Effector memory CD4-positive, alpha-beta T cell (primary cell): ENCODE measurements around the gene APBB1.

Source experiments
- DNase-seq, 3 donors: peaks; one replicate each; pipeline ENCODE4 v3.0.0-alpha.2; 2020
- H3K27ac ChIP-seq: 2 replicates; pipeline ENCODE4 v1.7.0; 2013; ENCODE audit warnings: mild to moderate bottlenecking, low read length, moderate library complexity; ENCODE audit not compliant: insufficient read depth, poor library complexity, severe bottlenecking
- H3K27me3 ChIP-seq: replicated peaks from 2 replicates; pipeline ENCODE4 v1.7.0; 2013; ENCODE audit warnings: mild to moderate bottlenecking, low read length; ENCODE audit not compliant: insufficient read depth, control insufficient read depth, poor library complexity, severe bottlenecking
- H3K36me3 ChIP-seq: 2 replicates; pipeline ENCODE4 v1.7.0; 2013; ENCODE audit warnings: mild to moderate bottlenecking, low read length, moderate library complexity; ENCODE audit not compliant: control insufficient read depth, insufficient read depth
- H3K4me1 ChIP-seq: 2 replicates; pipeline ENCODE4 v1.7.0; 2013; ENCODE audit warnings: low read length, mild to moderate bottlenecking; ENCODE audit not compliant: control insufficient read depth, insufficient read depth, poor library complexity, severe bottlenecking
- H3K4me3 ChIP-seq: 2 replicates; pipeline ENCODE4 v1.7.0; 2013; ENCODE audit warnings: low read length, low read depth, mild to moderate bottlenecking; ENCODE audit not compliant: insufficient read depth, poor library complexity, severe bottlenecking
- H3K9me3 ChIP-seq: 2 replicates; pipeline ENCODE4 v1.7.0; 2013; ENCODE audit warnings: mild to moderate bottlenecking, low read length, moderate library complexity; ENCODE audit not compliant: control insufficient read depth

Gene APBB1

DNA sequence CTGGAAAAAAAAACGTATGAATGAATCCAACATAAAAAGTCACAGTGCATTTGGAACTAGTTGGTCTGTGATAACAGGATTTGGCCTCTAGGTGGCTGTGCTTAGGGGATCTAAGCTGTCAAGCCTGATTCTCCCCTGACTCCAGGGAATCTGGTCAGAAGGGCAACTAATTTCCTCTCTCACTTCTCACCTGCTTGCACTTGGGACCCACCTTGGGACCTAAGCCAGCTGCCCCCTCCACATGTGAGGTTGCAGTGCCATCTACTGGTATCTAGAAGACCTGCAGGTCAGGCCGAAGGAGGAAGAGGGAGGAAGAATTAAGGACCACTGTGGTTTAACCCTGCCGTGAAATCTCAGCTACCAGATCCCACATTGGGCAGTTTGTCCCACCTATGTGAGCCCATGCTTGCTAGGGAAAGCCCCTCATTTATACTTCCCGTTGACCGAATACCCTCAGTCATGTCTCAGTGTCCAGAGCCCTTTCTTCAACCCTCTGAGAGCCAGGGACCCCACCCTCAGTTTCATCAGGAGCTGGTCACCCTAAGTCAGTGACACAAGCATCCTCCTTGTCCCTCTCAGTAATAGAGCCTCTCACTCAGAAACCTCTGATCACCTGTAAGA is 65.4 kb downstream of the APBB1 start:
- Histone ChIP-seq H3K27ac (no peak overlapping the region), H3K27me3 (no peaks in the 10 kb centered on the region), H3K9me3 (no peaks in the 10 kb centered on the region), H3K4me3 (no peak overlapping the region), H3K4me1 (no peaks in the 10 kb centered on the region), H3K36me3 (no peaks in the 10 kb centered on the region)
- DNase-seq = peak; percentile 21 to 34 (median 33)

DNA sequence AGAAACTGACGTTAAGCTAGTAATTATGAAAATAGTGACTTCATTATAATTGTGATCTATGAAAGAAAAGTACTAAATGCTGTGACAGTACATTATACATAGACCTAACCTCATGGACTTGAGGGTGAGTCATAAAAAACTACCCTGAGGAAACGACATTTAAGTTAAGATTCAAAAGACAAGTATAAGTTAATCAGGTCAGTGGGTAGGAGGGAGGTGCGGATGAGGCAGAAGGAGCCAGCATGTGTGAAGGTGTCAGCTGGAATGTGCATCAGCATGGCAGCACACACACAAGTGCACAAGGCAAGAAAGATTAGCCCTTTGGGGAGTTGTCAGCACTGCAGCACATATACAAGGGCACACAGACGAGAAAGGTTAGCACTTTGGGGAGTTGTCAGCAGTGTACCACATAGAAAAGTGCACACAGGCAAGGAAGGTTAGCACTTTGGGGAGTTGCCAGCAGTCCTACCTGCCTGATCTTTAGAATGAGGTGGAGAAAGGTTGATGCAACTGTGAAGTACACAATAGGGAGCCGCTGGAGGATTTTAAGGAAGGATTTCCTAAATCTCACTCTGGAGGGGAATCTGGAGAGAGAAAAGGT is 67.0 kb downstream of the APBB1 start:
- DNase-seq = no peak
- no peak overlapping the region for H3K4me3 ChIP-seq
- no peaks in the 10 kb centered on the region for H3K4me1 ChIP-seq
- H3K27me3 ChIP-seq = no peaks in the 10 kb centered on the region
- no peaks in the 10 kb centered on the region for H3K9me3 ChIP-seq
- H3K36me3 ChIP-seq = no peaks in the 10 kb centered on the region
- no peak overlapping the region for H3K27ac ChIP-seq

DNA sequence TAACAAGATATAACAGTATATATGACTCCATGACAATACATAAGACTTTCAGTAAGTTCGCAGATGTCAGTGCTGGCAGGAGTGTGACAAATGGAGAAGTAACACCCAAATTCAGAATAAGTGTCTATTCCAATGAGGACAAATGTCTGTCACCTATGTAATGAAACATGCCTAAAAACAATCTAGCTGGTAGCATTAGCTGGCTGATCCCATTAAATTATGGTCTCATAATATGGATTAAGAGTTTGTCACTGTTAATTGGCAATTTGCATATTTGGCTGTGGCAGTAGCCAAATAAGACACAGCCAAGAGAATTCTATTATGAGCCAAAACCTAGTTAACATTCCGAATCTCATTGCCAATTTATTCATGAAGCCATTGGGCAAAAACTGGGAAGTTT is 68.4 kb downstream of the APBB1 start:
- Histone ChIP-seq H3K9me3 (no peaks in the 10 kb centered on the region), H3K36me3 (no peaks in the 10 kb centered on the region), H3K4me1 (no peaks in the 10 kb centered on the region), H3K27ac (no peak overlapping the region), H3K27me3 (no peaks in the 10 kb centered on the region), H3K4me3 (no peak overlapping the region)
- DNase-seq = no peak

DNA sequence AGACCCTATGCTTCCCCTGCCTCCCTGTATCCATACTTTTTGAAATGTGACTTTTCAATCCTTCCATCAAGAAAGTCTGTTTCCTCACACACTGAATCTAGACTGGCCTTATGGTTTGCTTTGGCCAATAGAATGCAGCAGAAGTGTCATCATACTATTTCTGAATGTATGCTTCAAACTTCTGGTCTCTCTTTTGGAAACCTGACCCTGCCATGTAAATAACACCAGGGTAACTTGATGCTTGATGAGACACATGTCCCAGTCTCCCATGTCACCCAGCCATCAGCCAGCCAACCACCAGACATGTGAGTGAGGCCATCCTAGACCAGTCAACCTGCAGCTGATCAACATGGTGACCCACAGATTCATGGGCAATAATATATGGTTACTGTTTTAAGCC is 68.9 kb downstream of the APBB1 start:
- Histone ChIP-seq H3K9me3 (no peaks in the 10 kb centered on the region), H3K27me3 (no peaks in the 10 kb centered on the region), H3K4me3 (no peak overlapping the region), H3K27ac (no peak overlapping the region), H3K4me1 (no peaks in the 10 kb centered on the region), H3K36me3 (no peaks in the 10 kb centered on the region)
- no peak for DNase-seq

DNA sequence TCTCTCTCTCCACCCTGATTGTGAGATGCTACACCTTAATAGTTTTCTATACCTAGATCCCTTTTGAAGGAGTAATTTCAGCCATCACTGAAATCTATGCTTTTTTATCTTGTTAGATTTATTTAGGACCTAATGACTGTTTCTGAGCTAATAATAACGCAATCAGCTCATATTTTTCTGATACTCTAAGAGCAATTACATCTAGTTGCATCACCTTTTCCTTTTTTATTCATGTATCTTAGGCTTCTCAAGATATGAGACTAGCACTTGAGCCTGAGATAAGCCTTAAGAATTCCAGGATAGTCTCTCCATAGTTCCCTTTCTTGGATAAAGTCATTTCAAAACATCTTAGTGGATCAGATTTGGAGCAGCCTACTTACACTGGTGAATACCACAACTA is 73.5 kb downstream of the APBB1 start:
- H3K4me1 ChIP-seq = no peaks in the 10 kb centered on the region
- H3K27ac ChIP-seq = no peak overlapping the region
- no peak for DNase-seq
- no peak overlapping the region for H3K4me3 ChIP-seq
- H3K36me3 ChIP-seq = no peaks in the 10 kb centered on the region
- H3K9me3 ChIP-seq = no peaks in the 10 kb centered on the region
- no peaks in the 10 kb centered on the region for H3K27me3 ChIP-seq
